Stimulated activated naive CD4-positive, alpha-beta T cell (primary cell): Measurements from ENCODE around the gene ZNF441.
A peak's percentile ranks its signal among the peaks of the same experiment; 100 is the strongest.
"Not testable (repeated sequence)": the region's sequence is repeated elsewhere in the genome, so short reads cannot be mapped to it uniquely, and the experiment has no call there.

Experiments
- DNase-seq, 6 experiments: peaks; one replicate each; lab custom pipeline; 2025; lab: John Stamatoyannopoulos, UW

ZNF441 gene

DNA sequence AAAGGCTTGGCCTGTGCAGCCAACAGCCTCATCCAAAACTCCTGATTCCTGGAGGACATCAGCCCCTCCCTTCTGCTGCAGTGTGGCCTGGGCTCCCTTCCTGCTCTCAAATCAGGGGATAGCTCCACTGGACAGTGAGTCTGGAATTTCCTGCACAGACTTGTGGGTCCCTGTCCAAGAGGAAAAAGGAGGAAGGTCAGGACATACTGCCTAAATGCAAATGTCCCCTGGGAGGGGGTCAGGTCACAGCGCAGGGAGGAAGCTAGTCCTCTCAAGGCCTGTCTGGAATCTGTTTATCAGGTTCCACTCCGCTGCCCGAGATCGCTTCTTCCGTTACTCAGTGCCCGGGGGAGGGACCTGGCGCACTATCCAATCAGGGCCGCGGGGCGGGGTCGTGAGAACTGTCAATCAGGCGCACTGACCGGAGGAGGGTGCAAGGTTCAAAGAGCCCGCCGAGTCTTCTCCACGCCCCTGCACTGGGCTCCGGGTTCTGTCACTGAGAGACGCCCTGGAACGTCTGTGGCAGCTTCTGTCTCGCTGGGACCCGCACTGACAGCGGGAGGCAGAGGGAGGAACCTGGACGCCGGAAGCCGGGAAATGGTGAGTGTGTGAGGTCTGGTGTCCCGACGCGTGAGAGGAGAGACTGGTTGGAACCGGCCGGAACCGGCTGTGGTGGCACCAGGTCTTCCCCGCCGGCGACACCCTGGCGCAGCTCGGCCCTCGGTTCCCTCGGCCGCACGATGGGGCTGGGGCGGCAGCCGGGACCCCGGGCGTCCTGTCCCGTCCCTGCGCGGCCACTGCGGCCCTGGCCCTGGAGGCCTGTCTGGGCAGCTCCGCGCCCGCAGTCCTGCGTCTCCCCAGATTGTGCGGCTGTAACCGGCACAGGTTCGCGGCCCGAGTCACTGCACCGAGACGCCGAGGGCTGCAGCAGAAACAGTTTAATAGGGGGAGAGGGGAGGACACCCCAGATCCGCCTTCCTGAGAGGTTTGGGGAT, at the start of gene ZNF441:
TSS of gene ZNF441 (plus strand) at position 404 of the 995 bp plus-strand sequence. CDS start at position 598, 194 bp downstream.
- peak; percentile 78 to 91 (median 82) for DNase-seq

DNA sequence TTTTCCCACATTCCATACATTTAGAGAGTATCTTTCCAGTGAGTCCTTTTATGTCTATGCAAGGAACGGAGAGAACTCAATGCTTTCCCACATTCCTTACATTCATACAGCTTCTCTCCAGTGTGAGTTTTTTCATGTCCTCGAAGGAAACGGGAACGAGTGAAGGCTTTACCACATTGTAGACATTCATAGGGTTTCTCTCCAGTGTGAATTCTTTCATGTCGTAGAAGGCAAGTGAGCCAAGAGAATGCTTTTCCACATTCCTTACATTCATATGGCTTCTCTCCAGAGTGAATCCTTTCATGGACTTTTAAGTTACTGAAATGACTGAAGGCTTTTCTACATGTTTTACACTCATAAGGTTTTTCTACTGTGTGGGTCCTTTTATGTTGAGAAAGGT, 45.1 kb upstream of the ZNF441 start:
- no peak for DNase-seq

DNA sequence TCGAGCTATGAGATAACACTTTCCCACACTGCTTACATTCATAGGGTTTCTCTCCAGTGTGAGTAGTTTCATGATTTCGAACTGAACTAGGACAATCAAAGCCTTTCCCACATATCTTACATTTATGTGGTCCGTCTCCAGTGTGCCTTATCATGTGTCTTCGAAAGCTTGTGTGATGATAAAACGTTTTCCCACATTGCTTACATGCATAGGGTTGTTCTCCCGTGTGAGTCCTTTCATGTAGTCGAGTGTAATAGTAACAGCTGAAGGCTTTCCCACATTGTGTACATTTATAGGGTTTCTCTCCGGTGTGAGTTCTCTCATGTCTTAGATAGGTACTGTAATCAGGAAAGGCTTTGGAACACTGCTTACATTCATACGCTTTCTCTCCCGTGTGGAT, 44.4 kb upstream of the ZNF441 start:
- DNase-seq = no peak

DNA sequence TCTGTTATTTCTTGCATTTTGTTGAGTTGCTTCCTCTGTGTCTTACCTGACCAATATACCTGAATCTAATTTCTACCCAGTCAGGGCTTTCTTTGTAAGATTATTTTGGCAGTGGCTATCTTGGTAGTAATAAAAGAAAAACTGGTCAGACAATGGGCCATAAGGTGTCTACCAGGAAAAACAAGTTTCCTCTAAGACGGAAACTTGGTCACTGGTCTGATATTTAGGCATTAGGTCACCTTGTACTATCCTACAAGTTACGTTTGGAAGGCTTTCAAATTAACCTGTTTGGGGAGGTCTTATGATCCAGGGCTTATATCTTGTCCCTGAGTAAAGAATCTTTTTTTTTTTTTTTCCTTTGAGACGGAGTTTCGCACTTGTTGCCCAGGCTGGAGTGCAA, 37.2 kb upstream of the ZNF441 start:
- no peak for DNase-seq

DNA sequence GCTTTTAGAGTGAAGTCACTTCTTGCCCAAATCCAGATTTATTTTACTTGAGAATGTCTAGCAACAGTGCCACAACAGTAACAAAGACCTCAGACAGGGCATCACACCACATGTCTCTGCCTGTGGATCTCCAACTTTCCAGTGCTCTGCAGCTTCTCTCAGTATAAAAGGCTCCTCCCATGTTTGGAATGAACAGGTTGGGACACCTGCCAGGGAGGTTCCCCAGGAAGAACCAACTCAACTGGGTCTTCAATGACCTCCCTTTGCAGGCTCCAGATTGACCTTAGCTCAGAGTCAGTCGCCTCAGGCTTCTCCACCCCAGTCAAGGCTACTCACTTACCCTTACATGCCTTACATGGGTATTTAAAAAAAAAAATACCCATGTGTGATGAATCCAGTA, 31.4 kb upstream of the ZNF441 start:
- DNase-seq = no peak

DNA sequence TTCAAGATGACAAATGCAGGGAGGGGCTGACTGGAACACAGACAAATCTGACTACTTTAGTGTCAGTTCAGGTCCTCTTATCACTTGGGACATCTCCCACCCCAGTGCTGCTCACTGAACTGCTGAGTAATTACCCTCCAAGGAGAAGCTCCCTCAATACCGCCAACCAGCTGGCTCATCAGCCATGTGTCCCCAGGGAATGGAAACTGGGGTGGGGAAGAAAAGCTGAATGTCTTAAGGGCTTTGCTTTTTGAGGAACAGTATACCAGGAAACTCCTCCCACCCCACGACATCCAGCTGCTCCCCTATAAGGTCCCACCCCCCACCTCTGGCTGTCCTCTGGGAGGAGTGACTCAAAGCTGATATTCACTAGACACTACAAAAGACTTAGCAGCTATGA, 30.1 kb upstream of the ZNF441 start:
- DNase-seq = no peak

DNA sequence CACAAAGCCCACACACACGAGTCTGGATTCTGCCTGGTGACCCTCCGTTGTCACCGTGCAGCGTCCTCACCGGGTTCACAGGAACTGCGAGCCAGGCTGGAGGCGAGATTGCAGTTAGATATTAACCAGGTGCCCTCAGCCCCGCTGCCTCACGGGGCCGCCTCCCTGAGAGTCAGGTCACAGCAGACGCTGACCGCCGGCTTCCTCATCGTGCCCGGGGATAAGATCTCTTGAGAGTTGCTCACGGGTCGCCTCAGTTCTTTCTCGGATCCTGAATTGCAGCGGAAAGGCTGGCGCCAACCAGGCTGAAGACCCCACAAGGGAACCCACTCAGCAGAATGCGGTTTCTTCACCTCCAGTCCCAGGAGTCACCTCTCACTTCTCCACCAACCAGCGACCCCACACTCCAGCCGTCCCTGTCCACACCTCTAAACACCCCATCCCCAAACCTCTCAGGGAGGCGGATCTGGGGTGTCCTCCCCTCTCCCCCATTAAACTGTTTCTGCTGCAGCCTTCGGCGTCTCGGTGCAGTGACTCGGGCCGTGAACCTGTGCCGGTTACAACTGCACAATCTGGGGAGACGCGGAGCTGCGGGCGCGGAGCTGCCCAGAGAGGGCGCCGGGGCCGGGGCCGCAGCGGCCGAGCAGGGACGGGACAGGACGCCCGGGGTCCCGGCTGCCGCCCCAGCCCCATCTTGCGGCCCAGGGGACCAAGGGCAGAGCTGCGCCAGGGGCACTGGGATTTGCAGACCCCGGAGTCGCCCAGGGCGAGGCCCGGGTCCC, 28.6 kb upstream of the ZNF441 start:
- peak in 5 of 6 experiments; percentile 1 to 66 (median 36) for DNase-seq

DNA sequence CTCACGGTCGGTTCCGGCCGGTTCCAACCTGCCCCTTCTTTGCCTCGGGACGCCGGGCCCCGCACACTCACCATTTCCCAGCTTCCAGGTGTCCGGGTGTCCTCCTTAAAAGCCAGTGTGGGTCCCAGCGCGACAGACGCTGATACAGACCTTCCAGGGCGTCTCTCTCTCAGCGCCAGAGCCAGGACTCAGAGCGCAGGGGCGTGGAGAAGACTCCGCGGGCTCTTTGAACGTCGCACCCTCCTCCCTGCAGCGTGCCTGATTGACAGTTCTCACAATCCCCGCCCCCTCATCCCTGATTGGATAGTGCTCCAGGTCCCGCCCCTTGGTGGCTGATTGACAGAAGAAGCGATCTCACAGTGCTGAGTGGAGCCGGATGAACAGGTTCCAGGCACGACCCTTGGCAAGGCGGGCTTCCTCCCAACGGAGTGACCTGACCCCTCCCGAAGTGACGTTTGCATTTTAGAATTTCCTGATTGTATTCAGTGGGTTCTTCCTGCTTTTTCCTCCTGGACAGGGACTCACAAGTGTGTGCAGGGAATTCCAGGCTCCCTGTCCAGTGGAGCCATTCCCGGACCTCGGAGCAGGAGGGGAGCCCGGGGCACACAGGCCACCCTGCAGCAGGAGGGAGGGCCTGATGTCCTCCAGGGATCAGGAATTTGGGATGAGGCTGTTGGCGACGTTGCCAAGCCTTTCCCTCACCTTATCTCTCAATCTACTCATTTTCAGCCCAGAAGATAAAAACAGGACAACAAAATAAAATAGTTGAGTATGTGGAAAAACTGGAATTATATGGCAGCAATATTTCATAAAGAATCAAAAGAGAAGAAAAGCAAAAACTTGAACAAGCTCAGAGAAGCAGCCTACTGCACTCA, 27.8 kb upstream of the ZNF441 start, which contains the start of gene ZNF823:
TSS of gene ZNF823 (minus strand) at position 201 of the 875 bp plus-strand sequence. CDS start at position 74, 127 bp downstream.
- peak; percentile 90 to 97 (median 94) for DNase-seq

DNA sequence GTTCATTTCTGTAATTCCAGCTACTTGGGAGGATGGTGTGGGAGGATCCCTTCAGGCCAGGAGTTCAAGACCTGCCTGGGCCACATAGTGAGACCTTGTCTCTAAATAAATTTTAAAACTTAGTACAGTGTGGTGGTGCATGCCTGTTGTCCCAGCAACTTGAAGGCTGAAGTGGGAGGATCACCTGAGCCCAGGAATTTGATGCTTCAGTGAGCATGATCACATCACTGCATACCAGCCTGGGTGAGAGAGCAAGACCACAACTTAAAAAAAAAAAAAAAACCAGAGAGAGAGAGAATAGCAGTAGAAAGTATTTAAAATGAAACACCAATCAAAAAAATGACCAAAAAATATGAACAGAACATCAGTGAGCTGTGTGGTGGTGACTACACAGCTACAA, 20.9 kb upstream of the ZNF441 start:
- no peak for DNase-seq

DNA sequence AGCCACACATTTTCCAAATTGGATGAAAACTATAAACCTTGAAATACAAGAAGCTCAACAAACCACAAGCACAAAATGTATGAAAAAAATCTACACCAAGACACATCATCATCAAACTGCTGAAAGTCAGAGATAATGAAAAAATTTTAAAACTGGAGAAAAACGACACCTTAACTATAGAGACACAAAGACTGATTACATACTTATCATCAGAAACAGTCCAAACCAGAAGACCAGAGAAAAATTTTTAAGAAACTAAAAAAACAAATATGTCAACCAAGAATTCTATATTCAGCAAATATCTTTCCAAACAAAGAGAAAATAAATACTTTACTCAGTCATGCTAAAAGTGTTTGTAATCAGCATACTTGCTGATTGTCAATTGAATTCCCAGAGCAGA, 19.5 kb upstream of the ZNF441 start:
- DNase-seq = no peak

DNA sequence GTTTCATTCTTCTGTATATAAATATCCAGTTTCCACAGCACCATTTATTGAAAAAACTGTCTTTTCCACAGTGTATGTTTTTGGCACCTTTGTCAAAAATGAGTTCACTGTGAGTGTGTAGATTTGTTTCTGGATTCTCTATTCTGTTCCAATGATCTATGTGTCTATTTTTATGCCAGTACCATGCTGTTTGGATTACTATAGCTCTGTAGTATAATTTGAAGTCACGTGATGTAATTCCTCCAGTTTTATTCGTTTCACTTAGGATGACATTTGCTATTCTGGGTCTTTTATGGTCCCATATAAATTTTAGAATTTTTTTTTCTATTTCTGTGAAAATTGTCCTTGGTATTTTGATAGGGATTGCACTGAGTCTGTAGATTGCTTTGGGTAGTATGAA, 17.0 kb upstream of the ZNF441 start:
- no peak for DNase-seq

DNA sequence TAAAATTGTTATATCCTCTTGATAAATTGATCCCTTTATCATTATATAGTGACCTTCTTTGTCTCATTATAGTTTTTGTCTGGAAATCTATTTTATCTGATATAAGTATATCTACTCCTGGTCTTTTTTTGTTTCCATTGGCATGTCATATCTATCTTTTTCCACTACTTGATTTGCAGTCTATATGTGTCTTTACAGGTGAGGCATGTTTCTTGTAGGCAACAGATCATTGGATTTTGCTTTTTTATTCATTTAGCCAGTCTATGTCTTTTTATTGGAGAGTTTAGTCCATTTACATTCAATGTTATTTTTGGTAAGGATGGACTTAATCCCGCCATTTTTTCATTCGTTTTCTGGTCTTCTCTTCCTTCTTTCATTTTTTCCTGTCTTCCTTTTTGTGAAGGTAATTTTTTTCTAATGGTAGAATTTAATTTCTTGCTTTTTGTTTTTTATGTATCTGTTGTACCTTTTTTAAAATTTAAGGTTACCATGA, 14.5 kb upstream of the ZNF441 start:
- DNase-seq = no peak

DNA sequence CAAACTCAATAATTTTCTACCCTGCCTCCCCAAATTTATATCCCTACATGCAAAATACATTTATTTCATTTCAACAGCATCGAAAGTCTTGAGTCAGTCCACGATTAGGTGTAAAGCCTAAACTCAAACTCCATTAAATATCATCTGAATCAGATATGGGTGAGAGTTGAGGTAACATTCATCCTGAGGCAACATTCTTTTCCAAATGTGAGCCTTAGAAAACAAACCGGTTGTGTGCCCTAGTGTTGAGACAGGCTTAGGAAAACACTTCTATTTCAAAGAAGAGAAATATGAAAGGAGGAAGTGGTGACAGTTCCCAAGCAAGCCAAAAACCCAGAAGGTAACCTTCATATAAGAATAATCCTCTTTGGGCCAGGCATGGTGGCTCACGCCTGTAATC, 12.1 kb upstream of the ZNF441 start:
- no peak for DNase-seq

DNA sequence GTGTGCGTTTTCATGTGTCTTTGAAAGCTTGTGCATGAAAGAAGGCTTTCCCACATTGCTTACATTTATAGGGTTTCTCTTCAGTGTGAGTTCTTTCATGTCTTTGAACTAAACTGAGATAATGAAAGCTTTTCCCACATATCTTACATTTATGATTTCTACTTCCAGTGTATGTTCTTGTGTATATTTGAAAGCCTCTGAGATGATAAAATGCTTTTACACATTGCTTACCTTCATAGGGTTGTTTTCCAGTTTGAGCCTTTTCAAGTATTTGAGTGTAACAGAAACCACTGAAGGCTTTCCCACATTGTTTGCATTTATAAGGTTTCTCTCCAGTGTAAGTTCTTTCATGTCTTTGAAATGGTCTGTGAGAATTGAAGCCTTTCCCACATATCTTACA, 9.8 kb upstream of the ZNF441 start:
- DNase-seq = no peak

DNA sequence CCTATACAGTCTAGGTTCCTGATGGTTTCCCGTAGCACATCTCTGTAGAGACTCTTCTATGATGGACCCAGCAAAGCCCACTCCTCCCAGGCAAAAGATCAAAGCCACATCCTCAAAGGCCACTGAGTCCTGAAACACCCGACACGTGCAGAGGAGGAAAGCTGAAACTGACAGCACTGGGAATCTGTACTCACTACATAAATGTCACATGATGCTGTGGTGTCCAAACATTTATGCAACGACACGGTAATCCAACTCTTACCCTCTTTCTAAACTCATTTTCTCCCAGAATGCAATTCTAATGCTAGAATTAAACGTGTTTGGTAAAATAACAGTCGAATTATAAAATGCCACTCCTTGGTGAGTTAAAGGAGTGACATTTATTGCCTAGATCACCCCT, 7.0 kb upstream of the ZNF441 start:
- DNase-seq = no peak

DNA sequence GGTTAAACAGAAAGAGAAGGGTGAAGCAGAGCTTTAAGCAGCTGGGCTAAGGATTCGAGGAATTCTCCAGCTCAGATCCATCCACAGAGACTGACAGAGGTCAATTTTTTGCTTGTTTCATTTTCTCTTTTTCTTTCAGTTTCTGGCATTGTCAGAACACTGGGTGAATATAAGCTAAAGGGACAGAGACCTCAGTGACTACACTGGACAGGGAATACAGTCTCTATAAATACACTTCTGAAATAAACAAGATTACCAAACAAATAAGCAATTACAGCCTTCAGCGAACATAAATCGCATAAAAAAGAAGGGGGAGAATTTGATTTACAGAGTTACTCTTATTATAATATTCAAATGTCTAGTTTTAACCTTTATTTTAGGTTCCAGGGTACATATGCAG, 3.7 kb upstream of the ZNF441 start:
- no peak for DNase-seq

DNA sequence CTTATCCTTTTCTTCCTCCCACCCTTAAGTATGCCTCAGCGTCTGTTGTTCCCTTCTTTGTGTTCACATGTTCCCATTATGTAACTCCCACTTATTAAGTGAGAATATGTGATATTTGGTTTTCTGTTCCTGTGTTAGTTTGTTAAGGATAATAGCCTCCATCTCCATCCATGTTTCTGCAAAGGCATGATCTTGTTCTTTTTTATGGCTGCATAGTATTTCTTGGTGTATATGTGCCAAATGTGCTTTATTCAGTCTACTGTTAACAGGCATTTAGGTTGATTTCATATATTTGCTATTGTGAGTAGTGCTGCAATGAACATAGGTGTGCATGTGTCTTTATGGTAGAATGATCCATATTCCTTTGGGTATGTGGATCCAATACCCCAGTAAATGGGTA, 3.2 kb upstream of the ZNF441 start:
- no peak for DNase-seq

DNA sequence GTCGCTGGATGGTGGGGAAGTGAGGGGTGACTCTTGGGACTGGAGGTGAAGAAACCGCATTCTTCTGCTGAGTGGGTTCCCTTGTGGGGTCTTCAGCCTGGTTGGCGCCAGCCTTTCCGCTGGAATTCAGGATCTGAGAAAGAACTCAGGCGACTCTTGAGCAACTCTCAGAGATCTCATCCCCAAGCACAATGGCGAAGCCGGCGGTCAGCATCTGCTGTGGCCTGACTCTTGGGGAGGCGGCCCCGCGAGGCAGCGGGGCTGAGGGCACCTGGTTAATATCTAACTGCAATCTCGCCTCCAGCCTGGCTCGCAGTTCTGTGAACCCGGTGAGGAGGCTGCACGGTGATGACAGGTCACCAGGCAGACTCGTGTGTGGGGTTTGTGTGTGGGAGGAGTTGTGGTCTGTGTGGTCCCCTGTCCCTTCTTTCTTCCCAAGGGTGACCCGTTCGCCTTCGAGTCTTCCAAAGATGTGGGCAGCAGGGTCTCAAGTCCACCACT, 883 bp downstream of the ZNF441 start:
- DNase-seq = peak in 1 of 6 experiments; percentile 15

DNA sequence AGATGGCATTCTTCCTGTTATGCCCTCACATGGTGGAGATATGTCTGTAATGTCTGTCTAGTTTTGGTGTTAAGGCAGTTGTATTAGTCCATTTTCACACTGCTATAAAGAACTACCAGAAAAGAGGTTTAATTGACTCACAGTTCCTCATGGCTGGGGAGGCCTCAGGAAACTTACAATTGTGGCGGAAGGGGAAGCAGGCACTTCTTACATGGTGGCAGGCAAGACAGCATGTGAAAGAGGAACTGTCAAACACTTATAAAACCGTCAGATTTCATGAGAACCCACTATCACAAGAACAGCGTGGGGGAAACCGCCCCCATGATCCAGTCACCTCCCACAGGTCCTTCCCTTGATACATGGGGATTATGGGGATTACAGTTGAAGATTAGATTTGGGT, 3.2 kb downstream of the ZNF441 start:
- no peak for DNase-seq

DNA sequence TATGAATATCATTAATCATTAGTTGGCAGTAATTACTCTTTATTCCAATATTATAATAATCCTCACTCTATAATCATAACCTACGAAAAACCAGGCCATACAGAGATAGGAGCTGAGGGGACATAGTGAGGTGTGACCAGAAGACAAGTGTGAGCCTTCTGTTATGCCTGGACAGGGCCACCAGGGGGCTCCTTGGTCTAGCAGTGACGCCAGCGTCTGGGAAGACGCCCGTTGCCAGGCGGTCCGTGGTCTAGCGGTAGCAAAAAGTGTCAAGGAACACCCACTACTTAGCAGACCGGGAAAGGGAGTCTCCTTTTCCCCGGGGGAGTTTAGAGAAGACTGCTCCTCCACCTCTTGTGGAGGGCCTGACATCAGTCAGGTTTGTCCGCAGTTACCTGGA, 4.7 kb downstream of the ZNF441 start:
- DNase-seq = not testable (repeated sequence)

DNA sequence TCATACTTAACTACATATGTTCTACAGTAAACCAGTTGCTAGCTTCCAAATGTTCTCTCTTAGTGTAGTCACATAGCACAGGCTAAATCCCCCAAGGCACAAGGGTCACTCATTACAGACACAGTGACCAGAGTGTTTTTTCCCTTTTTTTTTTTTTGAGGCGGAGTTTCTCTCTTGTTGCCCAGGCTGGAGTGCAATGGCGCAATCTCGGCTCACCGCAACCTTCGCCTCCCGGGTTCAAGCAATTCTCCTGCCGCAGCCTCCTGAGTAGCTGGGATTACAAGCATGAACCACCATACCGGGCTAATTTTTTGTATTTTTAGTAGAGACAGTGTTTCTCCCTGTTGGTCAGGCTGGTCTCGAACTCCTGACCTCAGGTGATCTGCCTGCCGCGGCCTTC, 9.9 kb downstream of the ZNF441 start:
- not testable (repeated sequence) for DNase-seq
